HEK293 (cell line): ENCODE data around the gene ZNF532.

Experiments
- CTCF ChIA-PET: fragments of 350-600 bp; formaldehyde crosslinking; extraction: SDS; loops from one replicate; lab custom pipeline; 2021; ENCODE audit warnings: antibody characterized with exemption; lab: Yijun Ruan, JAX
- POLR2A ChIA-PET: fragments of 300-600 bp; formaldehyde crosslinking; extraction: SDS; loops from one replicate; lab custom pipeline; 2020; ENCODE audit warnings: antibody characterized with exemption, inconsistent platforms; lab: Yijun Ruan, JAX
- H3K27ac ChIP-seq: fragments of 200-500 bp; sonication (Bioruptor generic); 2 replicates; pipeline ENCODE4 v1.5.1; 2014; ENCODE audit warnings: low read depth, low read length, control low read depth, inconsistent platforms; ENCODE audit errors: extremely low read depth
- H3K36me3 ChIP-seq, 2 experiments: fragments of 200-500 bp in 1 of 2; sonication (Bioruptor generic) in 1 of 2; 1 replicate in 1 of 2; 2 replicates in 1 of 2; pipeline ENCODE4 v1.5.1; 2014 to 2017; ENCODE audit warnings: inconsistent platforms in 2 of 2, low read length in 2 of 2; ENCODE audit not compliant: control insufficient read depth in 2 of 2, insufficient read depth in 1 of 2
- H3K4me1 ChIP-seq: fragments of 200-500 bp; sonication (Bioruptor generic); 2 replicates; pipeline ENCODE4 v1.5.1; 2014; ENCODE audit warnings: mild to moderate bottlenecking, low read length, inconsistent platforms; ENCODE audit not compliant: control insufficient read depth, insufficient read depth
- H3K4me3 ChIP-seq: 2 replicates; pipeline ENCODE4 v1.5.1; 2011; ENCODE audit warnings: low read depth, mild to moderate bottlenecking, control low read depth, low read length, moderate library complexity
- H3K9me3 ChIP-seq: fragments of 200-500 bp; sonication (Bioruptor generic); 2 replicates; pipeline ENCODE4 v1.5.1; 2014; ENCODE audit warnings: low read depth, low read length, inconsistent platforms; ENCODE audit not compliant: control insufficient read depth, insufficient read depth
- GLI2 ChIP-seq: fragments of 450-650 bp; formaldehyde crosslinking; IDR thresholded peaks from 2 replicates; pipeline ENCODE4; 2017; ENCODE audit warnings: missing biosample characterization, missing genetic modification characterization, low read depth, borderline replicate concordance
- HOXD13 ChIP-seq: sonication (generic); formaldehyde crosslinking; IDR thresholded peaks from 2 replicates; pipeline ENCODE4 v1.8.0; 2022; ENCODE audit warnings: missing genetic modification reagents, borderline replicate concordance
- KLF9 ChIP-seq: fragments of 450-650 bp; formaldehyde crosslinking; IDR thresholded peaks from 2 replicates; pipeline ENCODE4 v1.5.1; 2016; ENCODE audit warnings: missing biosample characterization, missing genetic modification characterization, low read depth
- PRDM4 ChIP-seq: fragments of 450-650 bp; formaldehyde crosslinking; IDR thresholded peaks from 2 replicates; pipeline ENCODE4 v1.5.1; 2017; ENCODE audit warnings: missing biosample characterization, missing genetic modification characterization
- SCRT1 ChIP-seq: fragments of 450-650 bp; formaldehyde crosslinking; IDR thresholded peaks from 2 replicates; pipeline ENCODE4 v1.5.1; 2016; ENCODE audit warnings: missing biosample characterization, missing genetic modification characterization, borderline replicate concordance
- TCF7L2 ChIP-seq: IDR thresholded peaks from 2 replicates; pipeline ENCODE4 v1.6.1; 2011; ENCODE audit warnings: low read depth, mild to moderate bottlenecking, inconsistent platforms, low read length, moderate library complexity, borderline replicate concordance
- YY1 ChIP-seq: fragments of 450-650 bp; formaldehyde crosslinking; IDR thresholded peaks from 2 replicates; pipeline ENCODE4 v1.5.1; 2018; ENCODE audit warnings: missing biosample characterization, missing genetic modification characterization
- ZNF112 ChIP-seq: fragments of 450-650 bp; formaldehyde crosslinking; IDR thresholded peaks from 2 replicates; pipeline ENCODE4 v1.5.0; 2017; ENCODE audit warnings: missing biosample characterization, missing genetic modification characterization
- ZNF19 ChIP-seq: fragments of 450-650 bp; formaldehyde crosslinking; IDR thresholded peaks from 2 replicates; pipeline ENCODE4; 2016; ENCODE audit warnings: missing biosample characterization, missing genetic modification characterization, low read depth
- ZNF221 ChIP-seq: fragments of 450-650 bp; formaldehyde crosslinking; IDR thresholded peaks from 2 replicates; pipeline ENCODE4 v1.5.1; 2017; ENCODE audit warnings: missing biosample characterization, missing genetic modification characterization, borderline replicate concordance
- ZNF223 ChIP-seq: fragments of 450-650 bp; formaldehyde crosslinking; IDR thresholded peaks from 2 replicates; pipeline ENCODE4 v1.5.1; 2016; ENCODE audit warnings: missing biosample characterization, missing genetic modification characterization
- ZNF274 ChIP-seq, 2 experiments: fragments of 200-500 bp in 1 of 2; fragments of 450-650 bp in 1 of 2; sonication (Bioruptor generic) in 1 of 2; formaldehyde crosslinking in 1 of 2; IDR thresholded peaks; 2 replicates each; pipeline versions ENCODE4 v1.5.1 to v1.6.1; 2014 to 2016; ENCODE audit warnings: borderline replicate concordance in 1 of 2, inconsistent platforms in 1 of 2, low read length in 1 of 2, missing biosample characterization in 1 of 2, missing genetic modification characterization in 1 of 2
- ZNF366 ChIP-seq: fragments of 450-650 bp; formaldehyde crosslinking; conservative IDR thresholded peaks from 2 replicates; pipeline ENCODE4 v1.5.1; 2016; ENCODE audit warnings: missing biosample characterization, missing genetic modification characterization
- ZNF394 ChIP-seq: fragments of 450-650 bp; formaldehyde crosslinking; IDR thresholded peaks from 2 replicates; pipeline ENCODE4 v1.5.1; 2016; ENCODE audit warnings: missing biosample characterization, missing genetic modification characterization, mild to moderate bottlenecking, moderate library complexity, borderline replicate concordance
- ZNF426 ChIP-seq: fragments of 450-650 bp; formaldehyde crosslinking; IDR thresholded peaks from 2 replicates; pipeline ENCODE4 v1.5.1; 2017; ENCODE audit warnings: missing biosample characterization, missing genetic modification characterization, mild to moderate bottlenecking, inconsistent platforms, moderate library complexity
- ZNF433 ChIP-seq: fragments of 450-650 bp; formaldehyde crosslinking; IDR thresholded peaks from 2 replicates; pipeline ENCODE4 v1.5.1; 2016; ENCODE audit warnings: missing biosample characterization, missing genetic modification characterization, low read depth
- ZNF48 ChIP-seq: fragments of 450-650 bp; formaldehyde crosslinking; IDR thresholded peaks from 2 replicates; pipeline ENCODE4 v1.5.1; 2016; ENCODE audit warnings: missing biosample characterization, missing genetic modification characterization
- ZNF544 ChIP-seq: fragments of 450-650 bp; formaldehyde crosslinking; IDR thresholded peaks from 2 replicates; pipeline ENCODE4 v1.5.0; 2017; ENCODE audit warnings: missing biosample characterization, missing genetic modification characterization
- ZNF548 ChIP-seq: fragments of 450-650 bp; formaldehyde crosslinking; IDR thresholded peaks from 2 replicates; pipeline ENCODE4 v1.5.1; 2016; ENCODE audit warnings: missing biosample characterization, missing genetic modification characterization
- ZNF654 ChIP-seq: fragments of 450-650 bp; formaldehyde crosslinking; IDR thresholded peaks from 2 replicates; pipeline ENCODE4 v1.5.1; 2016; ENCODE audit warnings: low read depth, missing biosample characterization, missing genetic modification characterization
- ZNF664 ChIP-seq: fragments of 450-650 bp; formaldehyde crosslinking; IDR thresholded peaks from 2 replicates; pipeline ENCODE4 v1.5.1; 2016; ENCODE audit warnings: missing biosample characterization, missing genetic modification characterization
- ZNF704 ChIP-seq: fragments of 450-650 bp; formaldehyde crosslinking; IDR thresholded peaks from 2 replicates; pipeline ENCODE4 v1.5.1; 2016; ENCODE audit warnings: missing biosample characterization, missing genetic modification characterization
- ZNF777 ChIP-seq: fragments of 450-650 bp; formaldehyde crosslinking; IDR thresholded peaks from 2 replicates; pipeline ENCODE4 v1.5.1; 2017; ENCODE audit warnings: missing biosample characterization, missing genetic modification characterization, borderline replicate concordance
- ZNF830 ChIP-seq: fragments of 450-650 bp; IDR thresholded peaks from 2 replicates; pipeline ENCODE4 v1.5.0; 2018; ENCODE audit warnings: missing biosample characterization, missing genetic modification characterization, low read depth, mild to moderate bottlenecking, moderate library complexity
- ZSCAN4 ChIP-seq: fragments of 450-650 bp; formaldehyde crosslinking; IDR thresholded peaks from 2 replicates; pipeline ENCODE4 v1.5.1; 2017; ENCODE audit warnings: missing biosample characterization, missing genetic modification characterization
- ZXDB ChIP-seq: fragments of 450-650 bp; formaldehyde crosslinking; IDR thresholded peaks from 2 replicates; pipeline ENCODE4 v1.5.1; 2016; ENCODE audit warnings: missing biosample characterization, missing genetic modification characterization

Gene ZNF532

GRCh38 chr18:58941426-58942099 lies 76.9 kb downstream of the ZNF532 start:
- ChIA-PET POLR2A (no interaction called here), CTCF (no interaction called here)
- no peak overlapping the region for H3K4me3 ChIP-seq
- TF ChIP-seq ZNF366 = peak; percentile 90
- no peak for TF ChIP-seq ZNF548 (tag by site-specific recombination)
- TF ChIP-seq ZNF544 (tag by site-specific recombination) = no peak
- TF ChIP-seq ZNF223 (tag by site-specific recombination) = no peak
- TF ChIP-seq ZNF654 (tag by site-specific recombination) = no peak
- TF ChIP-seq ZNF830 (tag by site-specific recombination) = no peak
- peaks cover 3% of the 10 kb centered on the region; the same call in 1 of the 2 replicates for H3K4me1 ChIP-seq
- H3K9me3 ChIP-seq = no peaks in the 10 kb centered on the region
- no peak overlapping the region for H3K27ac ChIP-seq
- peaks cover 0 to 3% of the 10 kb centered on the region in 2 experiments; a peak in 2 of 3 replicates for H3K36me3 ChIP-seq

- Histone ChIP-seq H3K4me3 (no peak overlapping the region), H3K36me3 (peaks cover 0 to 3% of the 10 kb centered on the region in 2 experiments; a peak in 2 of 3 replicates), H3K9me3 (no peaks in the 10 kb centered on the region), H3K4me1 (peaks cover 3% of the 10 kb centered on the region; the same call in 1 of the 2 replicates), H3K27ac (no peak overlapping the region)
- TF ChIP-seq PRDM4 (tag by site-specific recombination) = no peak
- TF ChIP-seq KLF9 (tag by site-specific recombination) = no peak
- no peak for TF ChIP-seq ZNF664 (tag by site-specific recombination)
- TF ChIP-seq ZNF112 (tag by site-specific recombination) = no peak
- no peak for TF ChIP-seq ZNF394 (tag by site-specific recombination)
- TF ChIP-seq YY1 (tag by site-specific recombination) = no peak
- no peak for TF ChIP-seq ZNF19 (tag by site-specific recombination)
- ChIA-PET POLR2A (no interaction called here), CTCF (interaction anchor here (0.7 to 1.1 kb wide), 4 partner anchors 113 to 985 kb away, joined by 3 to 4 read pairs (median 3); no protein-coding TSS in a partner anchor)
Measured at GRCh38 chr18:58943896-58944295, 79.2 kb downstream of the ZNF532 start.

GRCh38 chr18:58947136-58947732 lies 82.6 kb downstream of the ZNF532 start:
- no peaks in the 10 kb centered on the region; a peak in 1 of 3 replicates for H3K36me3 ChIP-seq
- ChIA-PET CTCF (no interaction called here), POLR2A (no interaction called here)
- no peak overlapping the region for H3K4me3 ChIP-seq
- no peak for TF ChIP-seq TCF7L2
- no peak for TF ChIP-seq ZNF426
- TF ChIP-seq ZNF704 = no peak
- TF ChIP-seq SCRT1 (tag by site-specific recombination) = no peak
- no peak for TF ChIP-seq YY1 (tag by site-specific recombination)
- no peak for TF ChIP-seq ZSCAN4
- no peak for TF ChIP-seq ZNF48 (tag by site-specific recombination)
- TF ChIP-seq ZNF433 (tag by site-specific recombination) = no peak
- no peak for TF ChIP-seq HOXD13 (CRISPR knock-in tag)
- no peak for TF ChIP-seq ZNF366
- no peak for TF ChIP-seq ZNF777 (tag by site-specific recombination)
- no peak for TF ChIP-seq ZNF221 (tag by site-specific recombination)
- no peak for TF ChIP-seq ZXDB (tag by site-specific recombination)
- no peak for TF ChIP-seq GLI2 (tag by site-specific recombination)
- no peak for TF ChIP-seq ZNF274 (IDR thresholded peaks at IDR 0.05; ENCODE audit: low read length)
- TF ChIP-seq ZNF274 (tag by site-specific recombination; IDR thresholded peaks at IDR 0.05; ENCODE audit: borderline replicate concordance) = no peak
- no peaks in the 10 kb centered on the region for H3K9me3 ChIP-seq
- H3K4me1 ChIP-seq = peaks cover 3% of the 10 kb centered on the region; the same call in 1 of the 2 replicates
- no peak overlapping the region for H3K27ac ChIP-seq
